AG10803 (cell line): ENCODE data around the gene LPP.

ENCODE experiments used
- DNase-seq: peaks from one replicate; pipeline ENCODE4 v3.0.0; 2010; ENCODE audit warnings: low read depth
- H3K4me3 ChIP-seq: 2 replicates; pipeline ENCODE4 v1.5.1; 2011; ENCODE audit warnings: mild to moderate bottlenecking, low read length, control low read depth
- CTCF ChIP-seq: conservative IDR thresholded peaks from 2 replicates; pipeline ENCODE4 v1.5.1; 2011; ENCODE audit warnings: mild to moderate bottlenecking, low read length, control low read depth, inconsistent platforms

LPP gene

GRCh38 chr3:188568736-188569135 lies 414.8 kb downstream of the LPP start:
- no peak overlapping the region for H3K4me3 ChIP-seq
- peak; percentile 35 for DNase-seq
- TF ChIP-seq CTCF, result no peak

- no peak for TF ChIP-seq CTCF
- H3K4me3 ChIP-seq, result no peak overlapping the region
- DNase-seq, result no peak
Observed at GRCh38 chr3:188571531-188572095, 417.7 kb downstream of the LPP start.

GRCh38 chr3:188573291-188573940 lies 419.5 kb downstream of the LPP start:
- H3K4me3 ChIP-seq, result no peak overlapping the region
- no peak for DNase-seq
- TF ChIP-seq CTCF, result no peak

- TF ChIP-seq CTCF, result no peak
- no peak for DNase-seq
Observed at GRCh38 chr3:188573956-188574355, 420.0 kb downstream of the LPP start.

GRCh38 chr3:188574885-188575284 lies 420.9 kb downstream of the LPP start:
- no peak overlapping the region for H3K4me3 ChIP-seq
- no peak for TF ChIP-seq CTCF
- no peak for DNase-seq

More at GRCh38 chr3:188573956-188574355, 420.0 kb downstream of the LPP start:
- H3K4me3 ChIP-seq, result no peak overlapping the region

- no peak overlapping the region for H3K4me3 ChIP-seq
- no peak for DNase-seq
- no peak for TF ChIP-seq CTCF
Observed at GRCh38 chr3:188575501-188575900, 421.5 kb downstream of the LPP start.

- no peak for DNase-seq
- H3K4me3 ChIP-seq, result no peak overlapping the region
- no peak for TF ChIP-seq CTCF
Observed at GRCh38 chr3:188577539-188577938, 423.6 kb downstream of the LPP start.
